Endothelial cell (in vitro differentiated cells): ENCODE measurements around the gene UACA. TPM values are rescaled to one million over a fixed set of nuclear protein-coding genes. Genes with fewer than 3 reads are reported as not detected.

Experiments used
- DNase-seq: peaks from one replicate; pipeline ENCODE4 v3.0.0; 2021; ENCODE audit warnings: low spot score
- H3K27ac Mint-ChIP-seq: one replicate; pipeline ENCODE4 v1.8.0; 2021; ENCODE audit warnings: mixed read lengths, inconsistent platforms; ENCODE audit not compliant: unreplicated experiment
- H3K27me3 Mint-ChIP-seq: one replicate; pipeline ENCODE4 v1.8.0; 2021; ENCODE audit warnings: mild to moderate bottlenecking, moderate library complexity, mixed read lengths, inconsistent platforms; ENCODE audit not compliant: unreplicated experiment
- H3K36me3 Mint-ChIP-seq: one replicate; pipeline ENCODE4 v1.8.0; 2021; ENCODE audit warnings: mild to moderate bottlenecking, low read depth, mixed read lengths, inconsistent platforms; ENCODE audit not compliant: unreplicated experiment
- H3K4me1 Mint-ChIP-seq: one replicate; pipeline ENCODE4 v1.8.0; 2021; ENCODE audit warnings: mild to moderate bottlenecking, mixed read lengths, inconsistent platforms; ENCODE audit not compliant: unreplicated experiment
- H3K4me3 Mint-ChIP-seq: one replicate; pipeline ENCODE4 v1.8.0; 2021; ENCODE audit warnings: mild to moderate bottlenecking, mixed read lengths, inconsistent platforms; ENCODE audit not compliant: unreplicated experiment
- H3K9me3 Mint-ChIP-seq: one replicate; pipeline ENCODE4 v1.8.0; 2021; ENCODE audit warnings: mixed read lengths, inconsistent platforms; ENCODE audit not compliant: unreplicated experiment
- total RNA-seq: library from RNA; stranded (reverse); fragmentation: NEBNext Ultra II Directional; extraction: Animal tissue kit (Norgen Biotek cat#: 25700); gene quantifications from one replicate; pipeline ENCODE4 v1.2.1, GENCODE V29; 2021; ENCODE audit not compliant: unreplicated experiment
- TF ChIP-seq, protein P1 (sequence below): fragments of 200-600 bp; sonication (generic); IDR thresholded peaks from one replicate; pipeline ENCODE4 v1.5.0; 2021; ENCODE audit warnings: antibody characterized with exemption; ENCODE audit not compliant: unreplicated experiment

The UACA gene
- total RNA-seq, 1 donor from 2014 or later, result 34.2 TPM

- Mint-ChIP-seq H3K4me3 (no peak overlapping the region), H3K36me3 (peaks cover 5% of the 10 kb centered on the region), H3K9me3 (no peaks in the 10 kb centered on the region), H3K27me3 (peaks cover 4% of the 10 kb centered on the region), H3K27ac (no peak overlapping the region), H3K4me1 (peaks cover 26% of the 10 kb centered on the region)
- TF ChIP-seq, protein P1, sequence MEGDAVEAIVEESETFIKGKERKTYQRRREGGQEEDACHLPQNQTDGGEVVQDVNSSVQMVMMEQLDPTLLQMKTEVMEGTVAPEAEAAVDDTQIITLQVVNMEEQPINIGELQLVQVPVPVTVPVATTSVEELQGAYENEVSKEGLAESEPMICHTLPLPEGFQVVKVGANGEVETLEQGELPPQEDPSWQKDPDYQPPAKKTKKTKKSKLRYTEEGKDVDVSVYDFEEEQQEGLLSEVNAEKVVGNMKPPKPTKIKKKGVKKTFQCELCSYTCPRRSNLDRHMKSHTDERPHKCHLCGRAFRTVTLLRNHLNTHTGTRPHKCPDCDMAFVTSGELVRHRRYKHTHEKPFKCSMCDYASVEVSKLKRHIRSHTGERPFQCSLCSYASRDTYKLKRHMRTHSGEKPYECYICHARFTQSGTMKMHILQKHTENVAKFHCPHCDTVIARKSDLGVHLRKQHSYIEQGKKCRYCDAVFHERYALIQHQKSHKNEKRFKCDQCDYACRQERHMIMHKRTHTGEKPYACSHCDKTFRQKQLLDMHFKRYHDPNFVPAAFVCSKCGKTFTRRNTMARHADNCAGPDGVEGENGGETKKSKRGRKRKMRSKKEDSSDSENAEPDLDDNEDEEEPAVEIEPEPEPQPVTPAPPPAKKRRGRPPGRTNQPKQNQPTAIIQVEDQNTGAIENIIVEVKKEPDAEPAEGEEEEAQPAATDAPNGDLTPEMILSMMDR, result no peak
- no peak for DNase-seq
These were observed 130.1 kb downstream of the UACA start for GRCh38 chr15:70633103-70633831.

DNA sequence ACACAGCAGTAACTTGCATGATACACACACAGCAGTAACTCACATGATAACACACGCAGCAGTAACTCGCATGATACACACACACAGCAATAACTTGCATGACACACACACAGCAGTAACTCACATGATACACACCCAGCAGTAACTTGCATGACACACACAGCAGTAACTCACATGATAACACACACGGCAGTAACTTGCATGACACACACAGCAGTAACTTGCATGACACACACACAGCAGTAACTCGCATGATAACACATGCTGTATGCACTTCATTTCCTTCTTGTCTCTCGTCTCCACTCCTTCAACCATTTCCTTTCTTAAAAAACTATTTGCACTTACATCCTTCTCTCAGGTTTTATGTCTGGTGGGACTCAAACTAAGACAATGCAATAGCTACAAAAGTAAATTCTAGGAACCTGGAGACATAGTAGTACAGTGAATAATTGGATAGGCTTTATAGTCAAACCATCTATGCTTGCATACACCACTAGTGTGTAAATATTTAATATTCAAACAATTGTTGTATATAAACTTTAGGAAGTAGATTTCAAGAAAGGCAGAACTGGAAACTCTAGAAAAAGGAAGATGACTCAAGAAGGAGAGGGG lies 130.8 kb downstream of the UACA start:
- no peaks in the 10 kb centered on the region for H3K9me3 Mint-ChIP-seq
- peaks cover 5% of the 10 kb centered on the region for H3K36me3 Mint-ChIP-seq
- DNase-seq, result no peak
- H3K4me3 Mint-ChIP-seq, result no peak overlapping the region
- no peak overlapping the region for H3K27ac Mint-ChIP-seq
- peaks cover 26% of the 10 kb centered on the region for H3K4me1 Mint-ChIP-seq
- H3K27me3 Mint-ChIP-seq, result peaks cover 5% of the 10 kb centered on the region
- TF ChIP-seq, protein P1, result no peak

- H3K27me3 Mint-ChIP-seq, result peaks cover 6% of the 10 kb centered on the region
- H3K36me3 Mint-ChIP-seq, result peaks cover 5% of the 10 kb centered on the region
- H3K4me3 Mint-ChIP-seq, result no peak overlapping the region
- H3K4me1 Mint-ChIP-seq, result peaks cover 26% of the 10 kb centered on the region
- TF ChIP-seq, protein P1, result no peak
- H3K27ac Mint-ChIP-seq, result no peak overlapping the region
- DNase-seq, result no peak
- no peaks in the 10 kb centered on the region for H3K9me3 Mint-ChIP-seq
These were observed 131.3 kb downstream of the UACA start for GRCh38 chr15:70632079-70632478.

DNA sequence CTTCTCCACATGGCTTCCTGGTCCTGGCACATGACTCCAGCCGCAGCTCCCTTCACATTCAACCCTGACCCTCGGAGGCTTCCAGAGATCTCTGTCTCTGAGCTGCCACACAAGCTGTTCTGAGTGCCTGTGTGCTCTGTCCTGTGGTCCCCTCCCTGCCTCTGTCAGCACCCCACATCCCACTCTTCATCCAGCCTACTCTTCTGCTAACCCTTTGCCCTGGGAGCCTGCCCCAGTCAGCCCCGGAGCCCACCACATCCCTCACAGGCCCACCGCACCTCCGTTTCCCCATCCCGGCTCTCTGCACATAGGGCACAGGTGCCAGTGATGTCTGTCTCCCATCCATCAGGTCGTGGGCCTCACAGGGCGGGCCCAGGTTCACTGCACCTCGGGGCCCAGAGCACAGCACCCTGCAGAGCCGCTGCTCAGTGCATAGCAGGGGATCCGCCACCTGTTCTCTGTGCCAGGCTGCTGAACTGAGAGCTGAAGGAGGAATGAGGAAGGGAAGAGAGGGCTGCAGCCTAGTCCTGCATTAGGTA lies 133.6 kb downstream of the UACA start:
- DNase-seq, result no peak
- Mint-ChIP-seq H3K27me3 (peaks cover 6% of the 10 kb centered on the region), H3K4me3 (no peak overlapping the region), H3K4me1 (peaks cover 22% of the 10 kb centered on the region), H3K27ac (no peak overlapping the region), H3K36me3 (peaks cover 5% of the 10 kb centered on the region), H3K9me3 (no peaks in the 10 kb centered on the region)
- TF ChIP-seq, protein P1, result no peak

DNA sequence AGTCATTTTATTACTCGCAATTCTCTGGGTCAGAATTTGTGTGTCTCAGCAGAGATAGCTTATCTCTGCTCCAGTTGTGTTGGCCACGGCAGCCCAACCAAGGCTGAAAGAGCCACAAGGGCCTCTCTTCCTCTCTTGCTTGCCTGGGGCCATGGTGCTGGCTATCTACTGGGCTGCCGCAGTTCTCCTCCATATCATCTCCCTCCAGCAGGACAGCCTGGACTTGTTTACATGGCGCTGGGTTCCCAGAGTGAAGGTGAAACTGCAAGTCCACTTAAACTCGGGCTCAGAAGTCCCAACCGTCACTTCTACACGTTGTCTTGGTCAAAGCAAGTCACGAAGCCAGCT lies 134.8 kb downstream of the UACA start:
- Mint-ChIP-seq H3K27me3 (peaks cover 6% of the 10 kb centered on the region), H3K36me3 (peaks cover 5% of the 10 kb centered on the region), H3K9me3 (no peaks in the 10 kb centered on the region), H3K4me3 (peak overlapping the region; percentile 53), H3K4me1 (peaks cover 22% of the 10 kb centered on the region), H3K27ac (no peak overlapping the region)
- TF ChIP-seq, protein P1, result no peak
- DNase-seq, result no peak
